ENCODE data around the gene KIF17.
A peak's percentile ranks its signal among the peaks of the same experiment; 100 is the strongest.

Gene KIF17

GRCh38 chr1:20717452-20718342, at the start of gene KIF17:
Gene KIF17, minus strand, starts transcription at chr1:20718007. Its CDS starts 301 bp downstream, at chr1:20717706.
- Histone ChIP-seq H3K27ac (ENCODE audit: low read depth, low read length) (no peak within 1 kb of the TSS), H3K27me3 (ENCODE audit: control insufficient read depth, insufficient read depth, low read length) (peaks cover 34% of the 10 kb centered on the region), H3K4me3 (ENCODE audit: low read depth, low read length) (peak within 1 kb of the TSS; percentile 67), H3K9ac (ENCODE audit: low read length) (peak within 1 kb of the TSS; percentile 24), H3K9me3 (ENCODE audit: control insufficient read depth, insufficient read depth, low read depth, low read length) (no peaks in the 10 kb centered on the region), H3K36me3 (ENCODE audit: control insufficient read depth, insufficient read depth, low read length) (no peaks in the 10 kb centered on the region; the same call in 1 of the 2 replicates), H3K4me1 (ENCODE audit: control insufficient read depth, insufficient read depth, low read length) (no peaks in the 10 kb centered on the region)

GRCh38 chr1:20767271-20767670, 49.5 kb upstream of the KIF17 start:
- Histone ChIP-seq H3K36me3 (ENCODE audit: control insufficient read depth, insufficient read depth, low read length) (peaks cover 99% of the 10 kb centered on the region), H3K4me1 (ENCODE audit: control insufficient read depth, insufficient read depth, low read length) (peaks cover 14% of the 10 kb centered on the region; the same call in 1 of the 2 replicates), H3K9ac (ENCODE audit: low read length) (no peak overlapping the region), H3K4me3 (ENCODE audit: low read depth, low read length) (no peak overlapping the region), H3K27ac (ENCODE audit: low read depth, low read length) (no peak overlapping the region), H3K9me3 (ENCODE audit: control insufficient read depth, insufficient read depth, low read depth, low read length) (no peaks in the 10 kb centered on the region), H3K27me3 (ENCODE audit: control insufficient read depth, insufficient read depth, low read length) (no peaks in the 10 kb centered on the region)

- Histone ChIP-seq H3K36me3 (ENCODE audit: control insufficient read depth, insufficient read depth, low read length) (peaks cover 96% of the 10 kb centered on the region), H3K9ac (ENCODE audit: low read length) (no peak overlapping the region), H3K4me1 (ENCODE audit: control insufficient read depth, insufficient read depth, low read length) (peaks cover 21% of the 10 kb centered on the region; the same call in 1 of the 2 replicates), H3K27ac (ENCODE audit: low read depth, low read length) (no peak overlapping the region), H3K27me3 (ENCODE audit: control insufficient read depth, insufficient read depth, low read length) (no peaks in the 10 kb centered on the region), H3K4me3 (ENCODE audit: low read depth, low read length) (no peak overlapping the region), H3K9me3 (ENCODE audit: control insufficient read depth, insufficient read depth, low read depth, low read length) (no peaks in the 10 kb centered on the region)
Measured at GRCh38 chr1:20763417-20763816, 45.6 kb upstream of the KIF17 start.

GRCh38 chr1:20760322-20760721, 42.5 kb upstream of the KIF17 start:
- Histone ChIP-seq H3K36me3 (ENCODE audit: control insufficient read depth, insufficient read depth, low read length) (peaks cover 94% of the 10 kb centered on the region), H3K27me3 (ENCODE audit: control insufficient read depth, insufficient read depth, low read length) (no peaks in the 10 kb centered on the region), H3K9ac (ENCODE audit: low read length) (no peak overlapping the region), H3K4me3 (ENCODE audit: low read depth, low read length) (no peak overlapping the region), H3K9me3 (ENCODE audit: control insufficient read depth, insufficient read depth, low read depth, low read length) (no peaks in the 10 kb centered on the region), H3K4me1 (ENCODE audit: control insufficient read depth, insufficient read depth, low read length) (peaks cover 21% of the 10 kb centered on the region; the same call in 1 of the 2 replicates), H3K27ac (ENCODE audit: low read depth, low read length) (no peak overlapping the region)

- Histone ChIP-seq H3K4me3 (ENCODE audit: low read depth, low read length) (no peak overlapping the region), H3K27ac (ENCODE audit: low read depth, low read length) (no peak overlapping the region), H3K36me3 (ENCODE audit: control insufficient read depth, insufficient read depth, low read length) (peaks cover 82% of the 10 kb centered on the region)
Measured at GRCh38 chr1:20753589-20753988, 35.8 kb upstream of the KIF17 start.

GRCh38 chr1:20751462-20751990, 33.7 kb upstream of the KIF17 start:
- Histone ChIP-seq H3K9ac (ENCODE audit: low read length) (no peak overlapping the region), H3K36me3 (ENCODE audit: control insufficient read depth, insufficient read depth, low read length) (peaks cover 84% of the 10 kb centered on the region), H3K4me3 (ENCODE audit: low read depth, low read length) (no peak overlapping the region), H3K27ac (ENCODE audit: low read depth, low read length) (no peak overlapping the region), H3K9me3 (ENCODE audit: control insufficient read depth, insufficient read depth, low read depth, low read length) (no peaks in the 10 kb centered on the region), H3K4me1 (ENCODE audit: control insufficient read depth, insufficient read depth, low read length) (no peaks in the 10 kb centered on the region), H3K27me3 (ENCODE audit: control insufficient read depth, insufficient read depth, low read length) (no peaks in the 10 kb centered on the region)

More at GRCh38 chr1:20753589-20753988, 35.8 kb upstream of the KIF17 start:
- Histone ChIP-seq H3K27me3 (ENCODE audit: control insufficient read depth, insufficient read depth, low read length) (no peaks in the 10 kb centered on the region), H3K4me1 (ENCODE audit: control insufficient read depth, insufficient read depth, low read length) (no peaks in the 10 kb centered on the region), H3K9me3 (ENCODE audit: control insufficient read depth, insufficient read depth, low read depth, low read length) (no peaks in the 10 kb centered on the region), H3K9ac (ENCODE audit: low read length) (no peak overlapping the region)

- Histone ChIP-seq H3K9ac (ENCODE audit: low read length) (no peak overlapping the region), H3K27me3 (ENCODE audit: control insufficient read depth, insufficient read depth, low read length) (no peaks in the 10 kb centered on the region), H3K4me3 (ENCODE audit: low read depth, low read length) (no peak overlapping the region), H3K4me1 (ENCODE audit: control insufficient read depth, insufficient read depth, low read length) (no peaks in the 10 kb centered on the region), H3K36me3 (ENCODE audit: control insufficient read depth, insufficient read depth, low read length) (peaks cover 93% of the 10 kb centered on the region), H3K9me3 (ENCODE audit: control insufficient read depth, insufficient read depth, low read depth, low read length) (no peaks in the 10 kb centered on the region), H3K27ac (ENCODE audit: low read depth, low read length) (no peak overlapping the region)
Measured at GRCh38 chr1:20742671-20743070, 24.9 kb upstream of the KIF17 start.

GRCh38 chr1:20740781-20741180, 23.0 kb upstream of the KIF17 start:
- peaks cover 80% of the 10 kb centered on the region for H3K36me3 ChIP-seq (ENCODE audit: control insufficient read depth, insufficient read depth, low read length)
- H3K4me1 ChIP-seq (ENCODE audit: control insufficient read depth, insufficient read depth, low read length), result no peaks in the 10 kb centered on the region
- H3K4me3 ChIP-seq (ENCODE audit: low read depth, low read length), result no peak overlapping the region
- no peaks in the 10 kb centered on the region for H3K9me3 ChIP-seq (ENCODE audit: control insufficient read depth, insufficient read depth, low read depth, low read length)
- H3K27ac ChIP-seq (ENCODE audit: low read depth, low read length), result no peak overlapping the region
- no peaks in the 10 kb centered on the region for H3K27me3 ChIP-seq (ENCODE audit: control insufficient read depth, insufficient read depth, low read length)
- H3K9ac ChIP-seq (ENCODE audit: low read length), result no peak overlapping the region

GRCh38 chr1:20739225-20739624, 21.4 kb upstream of the KIF17 start:
- H3K9me3 ChIP-seq (ENCODE audit: control insufficient read depth, insufficient read depth, low read depth, low read length), result no peaks in the 10 kb centered on the region
- no peaks in the 10 kb centered on the region for H3K4me1 ChIP-seq (ENCODE audit: control insufficient read depth, insufficient read depth, low read length)
- no peak overlapping the region for H3K9ac ChIP-seq (ENCODE audit: low read length)
- H3K27me3 ChIP-seq (ENCODE audit: control insufficient read depth, insufficient read depth, low read length), result no peaks in the 10 kb centered on the region
- H3K4me3 ChIP-seq (ENCODE audit: low read depth, low read length), result no peak overlapping the region
- H3K36me3 ChIP-seq (ENCODE audit: control insufficient read depth, insufficient read depth, low read length), result peaks cover 64% of the 10 kb centered on the region
- no peak overlapping the region for H3K27ac ChIP-seq (ENCODE audit: low read depth, low read length)

GRCh38 chr1:20735581-20736111, 17.8 kb upstream of the KIF17 start:
- no peak overlapping the region for H3K4me3 ChIP-seq (ENCODE audit: low read depth, low read length)
- no peak overlapping the region for H3K9ac ChIP-seq (ENCODE audit: low read length)
- peaks cover 32% of the 10 kb centered on the region for H3K27me3 ChIP-seq (ENCODE audit: control insufficient read depth, insufficient read depth, low read length)
- H3K36me3 ChIP-seq (ENCODE audit: control insufficient read depth, insufficient read depth, low read length), result peaks cover 30% of the 10 kb centered on the region
- H3K27ac ChIP-seq (ENCODE audit: low read depth, low read length), result no peak overlapping the region
- no peaks in the 10 kb centered on the region for H3K9me3 ChIP-seq (ENCODE audit: control insufficient read depth, insufficient read depth, low read depth, low read length)
- peaks cover 8% of the 10 kb centered on the region for H3K4me1 ChIP-seq (ENCODE audit: control insufficient read depth, insufficient read depth, low read length)

Data from HUES6 (cell line).